SK-N-SH (cell line): ENCODE data around the gene CADPS2.

ENCODE experiments used
- EP300 ChIP-seq, 2 experiments: IDR thresholded peaks; 2 replicates each; pipeline versions ENCODE4 v1.4.0 to v1.6.1; 2012; ENCODE audit warnings: borderline replicate concordance in 1 of 2, low read depth in 1 of 2, low read length in 1 of 2
- FOXM1 ChIP-seq: IDR thresholded peaks from 2 replicates; pipeline ENCODE4 v1.4.0; 2012; ENCODE audit warnings: low read depth, mild to moderate bottlenecking
- RCOR1 ChIP-seq: fragments of 150-350 bp; IDR thresholded peaks from 2 replicates; pipeline ENCODE4 v1.6.1; 2017; ENCODE audit warnings: antibody characterized with exemption, low read length
- RXRA ChIP-seq: IDR thresholded peaks from 2 replicates; pipeline ENCODE4 v1.4.0; 2012; ENCODE audit warnings: low read depth, mild to moderate bottlenecking, borderline replicate concordance
- TEAD4 ChIP-seq: IDR thresholded peaks from 2 replicates; pipeline ENCODE4 v1.4.0; 2012; ENCODE audit warnings: mild to moderate bottlenecking, borderline replicate concordance; ENCODE audit not compliant: insufficient read depth
- TF ChIP-seq, protein P1 (sequence below): fragments of 200-600 bp; sonication (generic); IDR thresholded peaks from 2 replicates; pipeline ENCODE4 v1.6.1; 2017; ENCODE audit warnings: antibody characterized with exemption, mild to moderate bottlenecking, moderate library complexity

DNA sequence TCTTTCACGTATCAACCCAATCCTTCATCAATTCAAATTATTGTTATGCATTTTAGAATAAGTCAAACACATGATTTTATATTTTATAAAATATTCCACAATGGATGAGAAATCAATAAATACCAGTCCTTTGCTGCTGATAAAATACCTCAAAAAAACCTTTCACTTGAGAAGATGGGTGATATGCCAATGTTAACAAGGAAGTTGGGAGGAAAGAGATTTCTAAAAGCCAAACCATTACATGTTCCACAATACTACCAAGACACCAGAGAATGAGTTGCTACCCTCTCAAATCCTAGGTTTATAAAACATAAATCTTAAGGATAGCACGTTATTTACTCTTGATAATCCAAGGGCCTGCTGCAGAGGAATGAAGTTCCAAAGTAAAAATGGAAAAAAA, 201.8 kb downstream of the CADPS2 start:
- TF ChIP-seq RXRA, result no peak
- TF ChIP-seq, protein P1, sequence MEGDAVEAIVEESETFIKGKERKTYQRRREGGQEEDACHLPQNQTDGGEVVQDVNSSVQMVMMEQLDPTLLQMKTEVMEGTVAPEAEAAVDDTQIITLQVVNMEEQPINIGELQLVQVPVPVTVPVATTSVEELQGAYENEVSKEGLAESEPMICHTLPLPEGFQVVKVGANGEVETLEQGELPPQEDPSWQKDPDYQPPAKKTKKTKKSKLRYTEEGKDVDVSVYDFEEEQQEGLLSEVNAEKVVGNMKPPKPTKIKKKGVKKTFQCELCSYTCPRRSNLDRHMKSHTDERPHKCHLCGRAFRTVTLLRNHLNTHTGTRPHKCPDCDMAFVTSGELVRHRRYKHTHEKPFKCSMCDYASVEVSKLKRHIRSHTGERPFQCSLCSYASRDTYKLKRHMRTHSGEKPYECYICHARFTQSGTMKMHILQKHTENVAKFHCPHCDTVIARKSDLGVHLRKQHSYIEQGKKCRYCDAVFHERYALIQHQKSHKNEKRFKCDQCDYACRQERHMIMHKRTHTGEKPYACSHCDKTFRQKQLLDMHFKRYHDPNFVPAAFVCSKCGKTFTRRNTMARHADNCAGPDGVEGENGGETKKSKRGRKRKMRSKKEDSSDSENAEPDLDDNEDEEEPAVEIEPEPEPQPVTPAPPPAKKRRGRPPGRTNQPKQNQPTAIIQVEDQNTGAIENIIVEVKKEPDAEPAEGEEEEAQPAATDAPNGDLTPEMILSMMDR, result no peak
- TF ChIP-seq RCOR1, result no peak
- TF ChIP-seq EP300 (IDR thresholded peaks at IDR 0.05; ENCODE audit: borderline replicate concordance in 1 of 2, low read depth in 1 of 2, low read length in 1 of 2), result no peak
- TF ChIP-seq FOXM1, result no peak
- no peak for TF ChIP-seq TEAD4
